Esophagus muscularis mucosa (tissue), 4 donors: ENCODE data around the gene ARNT2. TPM values are rescaled to one million over a fixed set of nuclear protein-coding genes. Genes with fewer than 3 reads are reported as not detected.

Source experiments
- DNase-seq: peaks from one replicate; pipeline ENCODE4 v3.0.0-alpha.2; 2017; ENCODE audit errors: extremely low spot score
- H3K27ac ChIP-seq, 4 donors: fragments of 200-600 bp; sonication (generic); replicated peaks in 1 of 4; 1 replicate in 3 of 4; 2 replicates in 1 of 4; pipeline ENCODE4 v1.5.1; 2016 to 2019; ENCODE audit warnings: mild to moderate bottlenecking in 1 of 4
- H3K27me3 ChIP-seq, 4 donors: fragments of 200-600 bp; sonication (generic); one replicate each; pipeline versions ENCODE4 v1.5.1 to v1.6.0; 2016 to 2019
- H3K36me3 ChIP-seq, 4 donors: fragments of 200-600 bp; sonication (generic); one replicate each; pipeline ENCODE4 v1.5.1; 2016 to 2019
- H3K4me1 ChIP-seq, 4 donors: fragments of 200-600 bp; sonication (generic); one replicate each; pipeline ENCODE4 v1.5.1; 2016 to 2019
- H3K4me3 ChIP-seq, 4 donors: fragments of 200-600 bp; sonication (generic); 1 replicate in 2 of 4; 2 replicates in 2 of 4; pipeline ENCODE4 v1.5.1; 2016 to 2019; ENCODE audit warnings: mild to moderate bottlenecking in 4 of 4, moderate library complexity in 1 of 4
- H3K9me3 ChIP-seq, 4 donors: fragments of 200-600 bp; sonication (generic); 1 replicate in 3 of 4; 2 replicates in 1 of 4; pipeline ENCODE4 v1.5.1; 2016 to 2019
- EP300 ChIP-seq: sonication (generic); formaldehyde crosslinking; IDR thresholded peaks from one replicate; pipeline ENCODE4 v1.6.1; 2017; ENCODE audit warnings: antibody characterized with exemption
- POLR2A ChIP-seq: fragments of 450-650 bp; IDR thresholded peaks from one replicate; pipeline ENCODE4 v1.6.1; 2017; ENCODE audit warnings: antibody characterized with exemption, moderate library complexity, mild to moderate bottlenecking, low read depth
- POLR2AphosphoS5 ChIP-seq, 2 donors: sonication (generic); formaldehyde crosslinking; IDR thresholded peaks; one replicate each; pipeline ENCODE4 v1.6.1; 2017; ENCODE audit warnings: antibody characterized with exemption in 2 of 2
- WGBS: methylation state at CpG from one replicate; pipeline ENCODE4 v1.1.5; 2018; 5-methylcytosine and 5-hydroxymethylcytosine counted together
- intact Hi-C: fragments of 100-400 bp; cut with DNase I; formaldehyde crosslinking; loops from one replicate; pipeline ENCODE4 v1.15.1; 2023
- total RNA-seq, 4 donors: library from RNA; depleted of rRNA; stranded (reverse); fragments of >200 nt; gene quantifications; one replicate each; pipeline versions ENCODE4 v1.1.0 to v1.2.1, GENCODE V29; 2016
- TF ChIP-seq, protein P1 (sequence below), 3 experiments: fragments of 200-600 bp in 2 of 3; fragments of 450-650 bp in 1 of 3; sonication (generic) in 2 of 3; IDR thresholded peaks; one replicate each; pipeline ENCODE4 v1.5.1; 2017 to 2019; ENCODE audit warnings: antibody characterized with exemption in 3 of 3, mild to moderate bottlenecking in 2 of 3, moderate library complexity in 1 of 3

Gene ARNT2
- total RNA-seq, 4 donors from 2014 or later, result 5.4 to 14.6 (median 8.2) TPM

DNA sequence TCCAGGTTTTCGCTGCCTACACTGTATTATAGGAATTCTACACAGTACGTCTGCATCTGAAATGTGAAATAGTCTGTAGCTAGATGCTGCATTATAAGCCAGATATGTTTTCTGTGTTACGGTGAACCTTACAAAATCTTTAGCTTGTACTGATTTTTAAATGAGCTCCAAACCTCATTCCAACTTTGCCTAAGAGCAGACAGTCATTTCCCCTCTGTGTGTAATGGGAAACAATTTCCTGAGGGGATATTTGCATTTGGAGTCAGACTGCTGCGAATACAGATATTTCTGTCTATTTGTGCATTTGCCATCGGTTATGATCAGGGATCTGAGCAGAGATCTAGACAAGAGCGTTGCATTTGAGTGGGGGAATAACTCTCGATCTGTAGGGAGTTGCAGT is 37.5 kb downstream of the ARNT2 start:
- 72% methylated on average over 7 of the region's 7 CpGs for WGBS
- Histone ChIP-seq H3K27me3 (no peaks in the 10 kb centered on the region), H3K9me3 (no peaks in the 10 kb centered on the region), H3K36me3 (no peaks in the 10 kb centered on the region), H3K27ac (no peak overlapping the region), H3K4me3 (no peak overlapping the region), H3K4me1 (no peaks in the 10 kb centered on the region)
- TF ChIP-seq, protein P1, sequence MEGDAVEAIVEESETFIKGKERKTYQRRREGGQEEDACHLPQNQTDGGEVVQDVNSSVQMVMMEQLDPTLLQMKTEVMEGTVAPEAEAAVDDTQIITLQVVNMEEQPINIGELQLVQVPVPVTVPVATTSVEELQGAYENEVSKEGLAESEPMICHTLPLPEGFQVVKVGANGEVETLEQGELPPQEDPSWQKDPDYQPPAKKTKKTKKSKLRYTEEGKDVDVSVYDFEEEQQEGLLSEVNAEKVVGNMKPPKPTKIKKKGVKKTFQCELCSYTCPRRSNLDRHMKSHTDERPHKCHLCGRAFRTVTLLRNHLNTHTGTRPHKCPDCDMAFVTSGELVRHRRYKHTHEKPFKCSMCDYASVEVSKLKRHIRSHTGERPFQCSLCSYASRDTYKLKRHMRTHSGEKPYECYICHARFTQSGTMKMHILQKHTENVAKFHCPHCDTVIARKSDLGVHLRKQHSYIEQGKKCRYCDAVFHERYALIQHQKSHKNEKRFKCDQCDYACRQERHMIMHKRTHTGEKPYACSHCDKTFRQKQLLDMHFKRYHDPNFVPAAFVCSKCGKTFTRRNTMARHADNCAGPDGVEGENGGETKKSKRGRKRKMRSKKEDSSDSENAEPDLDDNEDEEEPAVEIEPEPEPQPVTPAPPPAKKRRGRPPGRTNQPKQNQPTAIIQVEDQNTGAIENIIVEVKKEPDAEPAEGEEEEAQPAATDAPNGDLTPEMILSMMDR (IDR thresholded peaks at IDR 0.05), result no peak
- TF ChIP-seq POLR2AphosphoS5 (IDR thresholded peaks at IDR 0.05) (no peak), EP300 (no peak), POLR2A (no peak)
- DNase-seq, result no peak
- intact Hi-C loops, result no loop called here

DNA sequence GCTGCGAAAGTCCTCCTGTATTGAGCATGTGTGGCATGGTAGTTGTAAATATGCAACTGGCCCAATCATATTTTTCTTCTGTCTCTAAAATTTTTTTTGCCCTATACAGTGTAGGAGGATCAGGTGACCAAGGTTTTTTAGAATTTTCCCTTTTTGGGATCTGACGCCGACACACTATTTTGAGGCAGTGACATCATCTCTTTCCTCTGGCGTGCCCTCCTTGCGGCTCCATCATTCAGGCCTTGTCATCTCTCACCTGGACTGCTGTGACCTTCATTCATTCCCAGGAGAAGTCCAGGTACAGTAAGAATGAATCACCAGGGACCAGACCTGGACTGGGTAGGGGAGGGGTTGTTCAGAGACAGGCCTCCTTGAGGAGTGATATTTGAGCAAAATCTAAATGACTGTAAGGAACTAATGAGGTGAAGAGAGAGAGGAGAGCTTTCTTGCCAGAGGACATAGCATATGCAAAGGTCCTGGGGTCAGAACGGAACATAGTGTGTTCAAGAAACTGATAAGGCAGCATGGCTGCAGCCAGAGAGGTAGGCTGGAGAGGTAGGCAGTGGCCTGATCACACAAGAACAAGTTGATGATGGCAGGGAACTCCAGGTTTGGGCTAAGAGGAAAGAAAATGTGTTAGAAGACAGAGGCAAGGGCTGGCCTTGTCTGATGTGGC is 38.7 kb downstream of the ARNT2 start:
- 97% methylated on average over 6 of the region's 6 CpGs for WGBS
- Histone ChIP-seq H3K4me3 (no peak overlapping the region), H3K4me1 (no peaks in the 10 kb centered on the region), H3K36me3 (no peaks in the 10 kb centered on the region), H3K27me3 (no peaks in the 10 kb centered on the region), H3K27ac (no peak overlapping the region), H3K9me3 (no peaks in the 10 kb centered on the region)
- no peak for TF ChIP-seq POLR2AphosphoS5 (IDR thresholded peaks at IDR 0.05)
- no peak for TF ChIP-seq POLR2A
- no peak for TF ChIP-seq EP300
- TF ChIP-seq, protein P1 (IDR thresholded peaks at IDR 0.05), result no peak
- no peak for DNase-seq
- intact Hi-C loops, result no loop called here

DNA sequence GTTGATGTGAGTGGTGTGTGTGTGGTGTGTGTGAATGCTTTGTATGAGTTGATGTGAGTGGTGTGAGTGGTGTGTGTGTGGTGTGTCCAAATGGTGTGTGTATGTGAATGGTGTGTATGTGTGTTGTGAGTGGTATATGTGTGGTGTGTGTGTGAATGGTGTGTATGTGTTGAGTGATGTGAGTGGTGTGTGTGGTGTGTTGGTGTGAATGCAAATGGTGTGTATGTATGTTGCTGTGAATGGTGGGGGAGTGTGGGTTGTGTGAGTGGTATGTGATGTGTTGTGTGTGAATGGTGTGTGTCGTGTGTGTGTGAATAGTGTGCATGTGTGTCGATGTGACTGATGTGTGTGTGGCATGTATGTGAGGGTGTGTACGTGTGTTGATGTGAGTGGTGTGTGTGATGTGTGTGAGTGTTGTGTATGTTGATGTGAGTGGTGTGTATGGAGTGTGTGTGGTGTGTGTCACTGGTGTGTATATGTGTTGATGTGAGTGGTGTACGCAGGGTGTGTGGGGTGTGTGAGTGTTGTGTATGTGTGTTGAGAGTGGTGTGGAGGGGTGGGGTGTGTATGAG is 40.6 kb downstream of the ARNT2 start:
- 93% methylated on average over 4 of the region's 4 CpGs for WGBS
- H3K36me3 ChIP-seq, result no peaks in the 10 kb centered on the region
- DNase-seq, result no peak
- no peak for TF ChIP-seq POLR2A
- TF ChIP-seq POLR2AphosphoS5 (IDR thresholded peaks at IDR 0.05), result no peak
- no peak for TF ChIP-seq EP300
- TF ChIP-seq, protein P1 (IDR thresholded peaks at IDR 0.05), result no peak
- no peak overlapping the region for H3K4me3 ChIP-seq
- intact Hi-C loops, result no loop called here
- no peak overlapping the region for H3K27ac ChIP-seq
- no peaks in the 10 kb centered on the region for H3K4me1 ChIP-seq
- H3K27me3 ChIP-seq, result no peaks in the 10 kb centered on the region
- H3K9me3 ChIP-seq, result no peaks in the 10 kb centered on the region

DNA sequence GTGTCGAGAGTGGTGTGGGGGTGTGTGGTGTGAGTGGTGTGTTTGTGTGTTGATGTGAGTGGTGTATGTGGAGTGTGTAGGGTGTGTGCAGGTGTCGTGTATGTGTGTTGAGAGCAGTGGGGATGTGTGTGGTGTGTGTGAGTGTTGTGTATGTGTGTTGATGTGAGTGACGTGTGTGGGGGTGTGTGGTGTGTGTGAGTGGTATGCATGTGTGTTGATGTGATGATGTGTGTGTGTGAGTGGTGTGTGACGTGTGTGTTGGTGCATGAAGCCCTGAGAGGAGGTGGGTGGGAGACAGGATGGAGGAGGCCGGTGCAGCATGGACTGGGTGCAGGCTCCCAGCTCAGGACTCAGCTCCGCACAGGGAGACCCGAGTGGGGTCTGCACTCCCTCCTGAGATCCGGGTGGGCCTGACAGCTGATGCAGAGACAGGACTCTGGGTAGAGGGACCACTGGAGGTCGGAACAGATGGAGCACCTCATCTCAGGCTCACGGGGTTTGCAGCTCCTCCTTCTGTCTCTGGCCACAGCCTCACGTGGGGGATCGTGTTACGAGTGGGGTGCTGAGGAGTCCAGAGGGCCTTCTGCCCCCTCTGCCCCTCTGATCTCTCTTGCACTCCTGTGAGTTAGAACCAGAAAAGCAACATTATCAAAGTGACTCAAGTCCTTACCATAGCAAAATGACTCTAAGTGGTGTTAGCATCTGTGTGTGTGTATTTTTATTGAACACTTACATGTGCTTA is 41.3 kb downstream of the ARNT2 start:
- no peaks in the 10 kb centered on the region for H3K27me3 ChIP-seq
- H3K4me3 ChIP-seq, result no peak overlapping the region
- TF ChIP-seq POLR2AphosphoS5 (IDR thresholded peaks at IDR 0.05) (no peak), POLR2A (no peak), EP300 (no peak)
- TF ChIP-seq, protein P1 (IDR thresholded peaks at IDR 0.05), result no peak
- 93% methylated on average over 10 of the region's 13 CpGs for WGBS
- H3K27ac ChIP-seq, result no peak overlapping the region
- intact Hi-C loops, result no loop called here
- H3K4me1 ChIP-seq, result no peaks in the 10 kb centered on the region
- no peaks in the 10 kb centered on the region for H3K9me3 ChIP-seq
- no peak for DNase-seq
- no peaks in the 10 kb centered on the region for H3K36me3 ChIP-seq
